ENCODE measurements around the gene PPFIA3. TPM values are rescaled to one million over a fixed set of nuclear protein-coding genes. Genes with fewer than 3 reads are reported as not detected.

Gene PPFIA3
- total and polyA plus RNA-seq, 2 of the 4 experiments (the other 2 are of a cell fraction): 0.90 to 2.4 TPM

- Histone ChIP-seq H2AK5ac (ENCODE audit: low read depth, low read length) (no peak overlapping the region), H4K8ac (ENCODE audit: low read depth in 2 of 2, low read length in 2 of 2) (no peak overlapping the region), H2BK120ac (ENCODE audit: low read depth, low read length) (no peak overlapping the region), H3K27ac (ENCODE audit: insufficient read depth, low read length) (no peak overlapping the region), H3K23ac (ENCODE audit: low read depth, low read length) (no peak overlapping the region), H3K9ac (ENCODE audit: low read depth, low read length) (no peak overlapping the region), H3K36me3 (ENCODE audit: control insufficient read depth, insufficient read depth, low read length) (peaks cover 36% of the 10 kb centered on the region), H3K4me1 (ENCODE audit: control insufficient read depth, insufficient read depth, low read length) (no peaks in the 10 kb centered on the region), H2AK9ac (replicated peaks; ENCODE audit: low read depth, low read length, poor library complexity) (no peak overlapping the region), H3K14ac (replicated peaks; ENCODE audit: low read depth, low read length) (no peak overlapping the region), H3K4me2 (ENCODE audit: low read depth, low read length) (no peak overlapping the region), H4K91ac (ENCODE audit: insufficient read depth, low read depth, low read length) (no peak overlapping the region), H3K9me3 (ENCODE audit: control insufficient read depth, insufficient read depth, low read length) (no peaks in the 10 kb centered on the region), H3K56ac (ENCODE audit: extremely low read depth, insufficient read depth, low read length) (no peak overlapping the region), H2BK15ac (ENCODE audit: low read depth, low read length) (no peak overlapping the region), H4K5ac (ENCODE audit: low read depth, low read length) (no peak overlapping the region), H4K20me1 (ENCODE audit: insufficient read depth, low read length) (no peaks in the 10 kb centered on the region), H3K4ac (ENCODE audit: low read depth, low read length) (no peak overlapping the region), H2AFZ (replicated peaks; ENCODE audit: low read length, poor library complexity) (no peak overlapping the region), H3K18ac (ENCODE audit: low read depth, low read length) (no peak overlapping the region), H3K79me1 (ENCODE audit: low read depth in 1 of 2, low read length in 2 of 2) (no peaks in the 10 kb centered on the region), H3K9me1 (ENCODE audit: insufficient read depth, low read length) (0 out of 2 replicates have a peak, but pooled peaks cover 2% of the 10 kb centered on the region), H2BK20ac (ENCODE audit: low read depth, low read length) (no peak overlapping the region), H3K4me3 (ENCODE audit: insufficient read depth, low read depth, low read length) (no peak overlapping the region), H3K27me3 (ENCODE audit: control insufficient read depth, insufficient read depth, low read length) (no peaks in the 10 kb centered on the region), H2BK5ac (ENCODE audit: low read depth, low read length, poor library complexity, severe bottlenecking) (no peak overlapping the region)
- TF ChIP-seq CHD1 (IDR thresholded peaks at IDR 0.05; ENCODE audit: low read depth, low read length) (no peak), SMC3 (IDR thresholded peaks at IDR 0.05; ENCODE audit: low read depth, low read length) (no peak), MAFK (IDR thresholded peaks at IDR 0.05; ENCODE audit: low read depth, low read length) (no peak), USF2 (IDR thresholded peaks at IDR 0.05; ENCODE audit: low read depth, low read length) (no peak), RFX5 (IDR thresholded peaks at IDR 0.05; ENCODE audit: low read depth, low read length) (no peak)
- ChIA-PET POLR2A (ENCODE audit: unreplicated experiment) (no interaction called here), CTCF (no interaction called here)
- intact Hi-C loops (cut with micrococcal nuclease) (no loop called here), dilution Hi-C loops (cut with HindIII; ENCODE audit: low sequenced_read_pairs, unreplicated experiment) (no loop called here), in situ Hi-C loops (cut with MboI; ENCODE audit: low sequenced_read_pairs) (no loop called here)
- 100% methylated on average over 1 of the region's 3 CpGs; no CpG with 5 or more reads in 1 of the 2 experiments for WGBS, 2 experiments (ENCODE audit: extremely low coverage in 2 of 2, insufficient read length in 1 of 2)
- ATAC-seq (ENCODE audit: low read depth) (no peak), DNase-seq (no peak)
- no TSS peak for BruUV-seq (replicated peaks)
These were observed 71.4 kb downstream of the PPFIA3 start for GRCh38 chr19:49190781-49191180.
